Activated CD4-positive, alpha-beta T cell treated with anti-CD3 and anti-CD28 coated beads, Interleukin-2, amount 10 ng/mL, durations not matched to agents 7 days and 5 days (primary cell): ENCODE results near the gene TAF1D. TPM values are rescaled to one million over a fixed set of nuclear protein-coding genes. Genes with fewer than 3 reads are reported as not detected.
"Not testable (repeated sequence)": the region's sequence is repeated elsewhere in the genome, so short reads cannot be mapped to it uniquely, and the experiment has no call there.

ENCODE experiments used
- CTCF ChIA-PET: fragments of 350-600 bp; sonication (Branson Sonifier 250); formaldehyde crosslinking; loops from one replicate; lab custom pipeline; 2021; ENCODE audit warnings: antibody characterized with exemption; lab: Charles Lee
- POLR2A ChIA-PET: fragments of 350-600 bp; sonication (Branson Sonifier 250); formaldehyde crosslinking; loops from one replicate; lab custom pipeline; 2021; ENCODE audit warnings: antibody characterized with exemption; lab: Charles Lee
- DNase-seq: peaks from one replicate; pipeline ENCODE4 v3.0.0-alpha.2; 2020
- H3K27ac Mint-ChIP-seq: one replicate; pipeline ENCODE4 v1.8.0; 2021; ENCODE audit warnings: mild to moderate bottlenecking, moderate library complexity, mixed read lengths
- H3K27me3 Mint-ChIP-seq: one replicate; pipeline ENCODE4 v1.8.0; 2021; ENCODE audit warnings: mixed read lengths
- H3K36me3 Mint-ChIP-seq: one replicate; pipeline ENCODE4 v1.8.0; 2021; ENCODE audit warnings: low read depth, mixed read lengths
- H3K4me1 Mint-ChIP-seq: one replicate; pipeline ENCODE4 v1.8.0; 2021; ENCODE audit warnings: mixed read lengths
- H3K4me3 Mint-ChIP-seq: one replicate; pipeline ENCODE4 v1.8.0; 2021; ENCODE audit warnings: mild to moderate bottlenecking, moderate library complexity, mixed read lengths
- H3K9me3 Mint-ChIP-seq: one replicate; pipeline ENCODE4 v1.8.0; 2021; ENCODE audit warnings: mixed read lengths
- total RNA-seq, 2 experiments: library from RNA; stranded (reverse); gene quantifications; one replicate each; pipeline ENCODE4 v1.2.3, GENCODE V29; 2021

TAF1D gene
- total RNA-seq, 2 experiments from 2014 or later = 159 to 166 TPM

GRCh38 chr11:93766504-93766903 lies 25.2 kb upstream of the TAF1D start:
- Mint-ChIP-seq H3K4me3 (no peak overlapping the region), H3K27ac (no peak overlapping the region), H3K4me1 (no peaks in the 10 kb centered on the region), H3K36me3 (peaks cover 22% of the 10 kb centered on the region), H3K9me3 (peaks cover 11% of the 10 kb centered on the region), H3K27me3 (no peaks in the 10 kb centered on the region)
- CTCF ChIA-PET = interaction anchor here (0.9 kb wide), 1 partner anchor 20 kb away, joined by 3 read pairs; no protein-coding TSS in a partner anchor
- POLR2A ChIA-PET = no interaction called here
- no peak for DNase-seq

GRCh38 chr11:93765551-93765950 lies 24.3 kb upstream of the TAF1D start:
- Mint-ChIP-seq H3K4me3 (no peak overlapping the region), H3K27ac (no peak overlapping the region), H3K4me1 (no peaks in the 10 kb centered on the region), H3K9me3 (peaks cover 11% of the 10 kb centered on the region), H3K27me3 (no peaks in the 10 kb centered on the region), H3K36me3 (peaks cover 27% of the 10 kb centered on the region)
- DNase-seq = no peak
- ChIA-PET CTCF (interaction anchor here (0.6 kb wide), 1 partner anchor 14 kb away, joined by 4 read pairs; no protein-coding TSS in a partner anchor), POLR2A (no interaction called here)

GRCh38 chr11:93761910-93762309 lies 20.6 kb upstream of the TAF1D start:
- Mint-ChIP-seq H3K4me1 (peaks cover 1% of the 10 kb centered on the region), H3K9me3 (peaks cover 12% of the 10 kb centered on the region), H3K4me3 (no peak overlapping the region), H3K36me3 (peaks cover 37% of the 10 kb centered on the region), H3K27me3 (no peaks in the 10 kb centered on the region), H3K27ac (no peak overlapping the region)
- CTCF ChIA-PET = interaction anchor here (1.0 kb wide), 1 partner anchor 20 kb away, joined by 3 read pairs; the partner anchor contains the start of genes C11orf54 and TAF1D
- POLR2A ChIA-PET = no interaction called here
- no peak for DNase-seq

GRCh38 chr11:93759123-93759522 lies 17.8 kb upstream of the TAF1D start:
- DNase-seq, H3K4me1 Mint-ChIP-seq, H3K27me3 Mint-ChIP-seq, CTCF ChIA-PET, H3K9me3 Mint-ChIP-seq, POLR2A ChIA-PET, H3K4me3 Mint-ChIP-seq, H3K27ac Mint-ChIP-seq: not testable (repeated sequence)
- H3K36me3 Mint-ChIP-seq = peaks cover 26% of the 10 kb centered on the region

GRCh38 chr11:93757924-93758865 lies 16.9 kb upstream of the TAF1D start:
- Mint-ChIP-seq H3K36me3 (peaks cover 23% of the 10 kb centered on the region), H3K4me1 (peaks cover 1% of the 10 kb centered on the region)

GRCh38 chr11:93757301-93757700 lies 16.0 kb upstream of the TAF1D start:
- no peak for DNase-seq
- Mint-ChIP-seq H3K27me3 (no peaks in the 10 kb centered on the region), H3K9me3 (peaks cover 3% of the 10 kb centered on the region), H3K4me1 (peaks cover 1% of the 10 kb centered on the region), H3K27ac (no peak overlapping the region), H3K4me3 (no peak overlapping the region), H3K36me3 (peaks cover 25% of the 10 kb centered on the region)
- ChIA-PET POLR2A (no interaction called here), CTCF (no interaction called here)

More at GRCh38 chr11:93757924-93758865, 16.9 kb upstream of the TAF1D start:
- Mint-ChIP-seq H3K27ac (no peak overlapping the region), H3K9me3 (peaks cover 3% of the 10 kb centered on the region), H3K4me3 (no peak overlapping the region), H3K27me3 (no peaks in the 10 kb centered on the region)
- DNase-seq = no peak
- POLR2A ChIA-PET = no interaction called here
- CTCF ChIA-PET = no interaction called here

- Mint-ChIP-seq H3K27ac (no peak overlapping the region), H3K9me3 (peaks cover 3% of the 10 kb centered on the region), H3K36me3 (peaks cover 27% of the 10 kb centered on the region), H3K4me3 (no peak overlapping the region), H3K4me1 (peaks cover 1% of the 10 kb centered on the region), H3K27me3 (no peaks in the 10 kb centered on the region)
- ChIA-PET POLR2A (no interaction called here), CTCF (interaction anchor here (0.6 kb wide), 1 partner anchor 1302 kb away, joined by 5 read pairs; no protein-coding TSS in a partner anchor)
- no peak for DNase-seq
Measured at GRCh38 chr11:93756748-93757147, 15.5 kb upstream of the TAF1D start.

- CTCF ChIA-PET = interaction anchor here (1.3 to 1.4 kb wide), 2 partner anchors 13 to 15 kb away, joined by 4 to 5 read pairs; partner anchors contain the start of genes C11orf54 and TAF1D
- Mint-ChIP-seq H3K4me1 (no peaks in the 10 kb centered on the region), H3K9me3 (no peaks in the 10 kb centered on the region), H3K4me3 (no peak overlapping the region), H3K36me3 (peaks cover 13% of the 10 kb centered on the region), H3K27me3 (no peaks in the 10 kb centered on the region), H3K27ac (no peak overlapping the region)
- POLR2A ChIA-PET = no interaction called here
- no peak for DNase-seq
Measured at GRCh38 chr11:93753241-93753640, 11.9 kb upstream of the TAF1D start.

GRCh38 chr11:93751001-93751400 lies 9.7 kb upstream of the TAF1D start:
- Mint-ChIP-seq H3K36me3 (peaks cover 11% of the 10 kb centered on the region), H3K9me3 (no peaks in the 10 kb centered on the region), H3K27me3 (no peaks in the 10 kb centered on the region), H3K4me3 (no peak overlapping the region), H3K27ac (no peak overlapping the region), H3K4me1 (peaks cover 3% of the 10 kb centered on the region)
- CTCF ChIA-PET = interaction anchor here (0.7 to 1.5 kb wide), 3 partner anchors 11 to 33 kb away, joined by 3 to 4 read pairs (median 4); partner anchors contain the start of gene MED17
- POLR2A ChIA-PET = no interaction called here
- no peak for DNase-seq

- no peaks in the 10 kb centered on the region for H3K27me3 Mint-ChIP-seq
- ChIA-PET CTCF (interaction anchor here (0.6 kb wide), 1 partner anchor 19 kb away, joined by 3 read pairs; no protein-coding TSS in a partner anchor), POLR2A (no interaction called here)
- H3K4me3 Mint-ChIP-seq = no peak overlapping the region
- no peaks in the 10 kb centered on the region for H3K9me3 Mint-ChIP-seq
- peaks cover 3% of the 10 kb centered on the region for H3K36me3 Mint-ChIP-seq
- H3K27ac Mint-ChIP-seq = no peak overlapping the region
- H3K4me1 Mint-ChIP-seq = peaks cover 19% of the 10 kb centered on the region
- no peak for DNase-seq
Measured at GRCh38 chr11:93747122-93747521, 5.8 kb upstream of the TAF1D start.

- Mint-ChIP-seq H3K27me3 (no peaks in the 10 kb centered on the region), H3K36me3 (peaks cover 5% of the 10 kb centered on the region), H3K4me3 (no peak overlapping the region), H3K27ac (no peak overlapping the region), H3K9me3 (no peaks in the 10 kb centered on the region), H3K4me1 (peaks cover 19% of the 10 kb centered on the region)
- no peak for DNase-seq
- ChIA-PET POLR2A (no interaction called here), CTCF (no interaction called here)
Measured at GRCh38 chr11:93746101-93746500, 4.8 kb upstream of the TAF1D start.

- CTCF ChIA-PET, H3K4me3 Mint-ChIP-seq, POLR2A ChIA-PET, DNase-seq, H3K9me3 Mint-ChIP-seq, H3K27me3 Mint-ChIP-seq, H3K27ac Mint-ChIP-seq: not testable (repeated sequence)
- peaks cover 13% of the 10 kb centered on the region for H3K36me3 Mint-ChIP-seq
- peaks cover 19% of the 10 kb centered on the region for H3K4me1 Mint-ChIP-seq
Measured at GRCh38 chr11:93745005-93745755, 3.9 kb upstream of the TAF1D start.

GRCh38 chr11:93744669-93745004 lies 3.3 kb upstream of the TAF1D start:
- Mint-ChIP-seq H3K27me3 (no peaks in the 10 kb centered on the region), H3K4me3 (no peak overlapping the region), H3K9me3 (no peaks in the 10 kb centered on the region), H3K27ac (no peak overlapping the region), H3K36me3 (peaks cover 18% of the 10 kb centered on the region), H3K4me1 (peaks cover 21% of the 10 kb centered on the region)
- CTCF ChIA-PET = no interaction called here
- DNase-seq = no peak
- POLR2A ChIA-PET = no interaction called here
